Osteoblast (primary cell): ENCODE data around the gene SESTD1. TPM values are rescaled to one million over a fixed set of nuclear protein-coding genes. Genes with fewer than 3 reads are reported as not detected.

Experiments used
- DNase-seq: peaks from one replicate; pipeline ENCODE4 v3.0.0; 2011; ENCODE audit warnings: low spot score, mixed read lengths; ENCODE audit not compliant: insufficient read length; ENCODE audit errors: missing footprints
- H2AFZ ChIP-seq: 2 replicates; pipeline ENCODE4 v1.6.0; 2011; ENCODE audit warnings: mild to moderate bottlenecking, low read length
- H3K27ac ChIP-seq: 2 replicates; pipeline ENCODE4 v1.5.1; 2011; ENCODE audit warnings: mild to moderate bottlenecking, low read depth, low read length, moderate library complexity
- H3K27me3 ChIP-seq: 2 replicates; pipeline ENCODE4 v1.6.0; 2012; ENCODE audit warnings: mild to moderate bottlenecking, control low read depth, inconsistent platforms, low read length, moderate library complexity; ENCODE audit not compliant: insufficient read depth
- H3K36me3 ChIP-seq: 2 replicates; pipeline ENCODE4 v1.5.1; 2011; ENCODE audit warnings: mild to moderate bottlenecking, low read length, control low read depth, moderate library complexity; ENCODE audit not compliant: insufficient read depth
- H3K4me1 ChIP-seq: 2 replicates; pipeline ENCODE4 v1.5.1; 2011; ENCODE audit warnings: mild to moderate bottlenecking, low read length, control low read depth, moderate library complexity; ENCODE audit not compliant: insufficient read depth
- H3K4me2 ChIP-seq: 2 replicates; pipeline ENCODE4 v1.6.0; 2011; ENCODE audit warnings: mild to moderate bottlenecking, low read length; ENCODE audit not compliant: insufficient read depth
- H3K4me3 ChIP-seq: fragments of 200-600 bp; sonication (generic); 3 replicates; pipeline ENCODE4 v1.5.1; 2012; ENCODE audit warnings: mild to moderate bottlenecking, low read length, inconsistent platforms; ENCODE audit not compliant: insufficient read depth
- H3K79me2 ChIP-seq: 2 replicates; pipeline ENCODE4 v1.6.0; 2012; ENCODE audit warnings: mild to moderate bottlenecking, low read length, control low read depth, inconsistent platforms; ENCODE audit not compliant: insufficient read depth
- H3K9me3 ChIP-seq: 2 replicates; pipeline ENCODE4 v1.5.1; 2011; ENCODE audit warnings: low read depth, low read length, control low read depth
- H4K20me1 ChIP-seq: 2 replicates; pipeline ENCODE4 v1.6.0; 2012; ENCODE audit warnings: mild to moderate bottlenecking, low read length, control low read depth; ENCODE audit not compliant: insufficient read depth
- CTCF ChIP-seq: IDR thresholded peaks from 2 replicates; pipeline ENCODE4 v1.5.1; 2011; ENCODE audit warnings: mild to moderate bottlenecking, low read depth, low read length, moderate library complexity; ENCODE audit errors: extremely low read depth
- total RNA-seq: library from RNA; depleted of rRNA; stranded (reverse); fragments of >200 nt; gene quantifications from 2 replicates; pipeline ENCODE4 v1.2.3, GENCODE V29; 2012

SESTD1 gene
- total RNA-seq, 1 donor, result 51.0 TPM

- H3K4me3 ChIP-seq, result peak overlapping the region; percentile 87
- H3K79me2 ChIP-seq, result peaks cover 69% of the 10 kb centered on the region
- no peak for DNase-seq
- H3K36me3 ChIP-seq, result no peaks in the 10 kb centered on the region
- H3K27me3 ChIP-seq, result no peaks in the 10 kb centered on the region
- no peaks in the 10 kb centered on the region for H3K9me3 ChIP-seq
- no peak overlapping the region for H2AFZ ChIP-seq
- peak overlapping the region; percentile 98 for H3K4me2 ChIP-seq
- H3K4me1 ChIP-seq, result peaks cover 29% of the 10 kb centered on the region
- H4K20me1 ChIP-seq, result peaks cover 17% of the 10 kb centered on the region
- H3K27ac ChIP-seq, result peak overlapping the region; percentile 84
- no peak for TF ChIP-seq CTCF
Observed at GRCh38 chr2:179262077-179262660, 2.5 kb downstream of the SESTD1 start.

GRCh38 chr2:179261151-179261825 is 3.3 kb downstream of the SESTD1 start:
- Histone ChIP-seq H4K20me1 (peaks cover 17% of the 10 kb centered on the region), H3K27ac (no peak overlapping the region), H3K27me3 (no peaks in the 10 kb centered on the region), H3K79me2 (peaks cover 77% of the 10 kb centered on the region), H2AFZ (no peak overlapping the region), H3K4me2 (no peak overlapping the region), H3K4me3 (no peak overlapping the region), H3K4me1 (peaks cover 29% of the 10 kb centered on the region), H3K9me3 (no peaks in the 10 kb centered on the region), H3K36me3 (no peaks in the 10 kb centered on the region)
- no peak for DNase-seq
- TF ChIP-seq CTCF, result no peak

- no peak overlapping the region for H3K27ac ChIP-seq
- no peaks in the 10 kb centered on the region for H3K36me3 ChIP-seq
- no peak for TF ChIP-seq CTCF
- no peak overlapping the region for H3K4me2 ChIP-seq
- no peak overlapping the region for H3K4me3 ChIP-seq
- H4K20me1 ChIP-seq, result peaks cover 18% of the 10 kb centered on the region
- H3K4me1 ChIP-seq, result peaks cover 21% of the 10 kb centered on the region
- H2AFZ ChIP-seq, result no peak overlapping the region
- DNase-seq, result no peak
- H3K27me3 ChIP-seq, result no peaks in the 10 kb centered on the region
- peaks cover 88% of the 10 kb centered on the region for H3K79me2 ChIP-seq
- H3K9me3 ChIP-seq, result no peaks in the 10 kb centered on the region
Observed at GRCh38 chr2:179260224-179260623, 4.4 kb downstream of the SESTD1 start.

- Histone ChIP-seq H4K20me1 (peaks cover 30% of the 10 kb centered on the region), H3K4me3 (no peak overlapping the region)
Observed at GRCh38 chr2:179255129-179255528, 9.5 kb downstream of the SESTD1 start.

More at GRCh38 chr2:179255129-179255528, 9.5 kb downstream of the SESTD1 start:
- H3K36me3 ChIP-seq, result no peaks in the 10 kb centered on the region
- H2AFZ ChIP-seq, result no peak overlapping the region
- H3K4me1 ChIP-seq, result peaks cover 11% of the 10 kb centered on the region
- no peaks in the 10 kb centered on the region for H3K9me3 ChIP-seq
- H3K79me2 ChIP-seq, result peaks cover 98% of the 10 kb centered on the region
- no peak overlapping the region for H3K4me2 ChIP-seq
- no peak for TF ChIP-seq CTCF
- no peaks in the 10 kb centered on the region for H3K27me3 ChIP-seq
- DNase-seq, result no peak
- no peak overlapping the region for H3K27ac ChIP-seq
